ENCODE data around the gene TDRD7. TPM values are rescaled to one million over a fixed set of nuclear protein-coding genes. Genes with fewer than 3 reads are reported as not detected.

The TDRD7 gene
- total and polyA plus RNA-seq, 2 of the 13 experiments (the other 11 are each of a cell fraction or from before 2014, with no cell fraction given): 9.8 to 15.5 TPM

DNA sequence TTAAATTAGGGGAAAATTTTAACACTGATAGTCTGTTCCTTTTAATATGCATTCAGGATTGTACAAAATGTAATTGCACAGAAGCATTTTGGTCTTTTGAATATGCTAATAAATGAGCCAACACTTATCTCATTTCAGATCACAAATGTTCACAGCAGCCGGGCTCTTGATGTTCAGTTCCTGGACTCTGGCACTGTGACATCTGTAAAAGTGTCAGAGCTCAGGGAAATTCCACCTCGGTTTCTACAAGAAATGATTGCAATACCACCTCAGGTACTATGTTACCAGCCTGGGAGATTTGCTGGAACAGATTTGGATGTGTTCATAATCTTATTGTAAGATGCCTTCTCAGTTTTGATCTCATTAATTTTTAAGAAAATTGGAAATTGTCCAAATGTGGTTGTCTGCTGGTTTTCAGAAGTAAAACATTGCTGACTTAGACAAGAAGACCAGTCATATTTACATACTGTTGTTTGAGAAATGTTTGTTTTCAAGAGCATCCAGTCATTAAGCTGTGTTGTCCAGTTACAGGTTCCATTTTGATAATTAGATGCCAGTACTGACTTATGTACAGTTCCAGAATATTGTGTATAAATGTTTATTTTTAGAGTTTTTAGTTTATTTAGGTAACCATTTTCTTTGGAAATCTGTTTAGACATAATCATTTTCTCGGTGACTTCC, 66.5 kb downstream of the TDRD7 start (continued):
- TF ChIP-seq, protein P1, sequence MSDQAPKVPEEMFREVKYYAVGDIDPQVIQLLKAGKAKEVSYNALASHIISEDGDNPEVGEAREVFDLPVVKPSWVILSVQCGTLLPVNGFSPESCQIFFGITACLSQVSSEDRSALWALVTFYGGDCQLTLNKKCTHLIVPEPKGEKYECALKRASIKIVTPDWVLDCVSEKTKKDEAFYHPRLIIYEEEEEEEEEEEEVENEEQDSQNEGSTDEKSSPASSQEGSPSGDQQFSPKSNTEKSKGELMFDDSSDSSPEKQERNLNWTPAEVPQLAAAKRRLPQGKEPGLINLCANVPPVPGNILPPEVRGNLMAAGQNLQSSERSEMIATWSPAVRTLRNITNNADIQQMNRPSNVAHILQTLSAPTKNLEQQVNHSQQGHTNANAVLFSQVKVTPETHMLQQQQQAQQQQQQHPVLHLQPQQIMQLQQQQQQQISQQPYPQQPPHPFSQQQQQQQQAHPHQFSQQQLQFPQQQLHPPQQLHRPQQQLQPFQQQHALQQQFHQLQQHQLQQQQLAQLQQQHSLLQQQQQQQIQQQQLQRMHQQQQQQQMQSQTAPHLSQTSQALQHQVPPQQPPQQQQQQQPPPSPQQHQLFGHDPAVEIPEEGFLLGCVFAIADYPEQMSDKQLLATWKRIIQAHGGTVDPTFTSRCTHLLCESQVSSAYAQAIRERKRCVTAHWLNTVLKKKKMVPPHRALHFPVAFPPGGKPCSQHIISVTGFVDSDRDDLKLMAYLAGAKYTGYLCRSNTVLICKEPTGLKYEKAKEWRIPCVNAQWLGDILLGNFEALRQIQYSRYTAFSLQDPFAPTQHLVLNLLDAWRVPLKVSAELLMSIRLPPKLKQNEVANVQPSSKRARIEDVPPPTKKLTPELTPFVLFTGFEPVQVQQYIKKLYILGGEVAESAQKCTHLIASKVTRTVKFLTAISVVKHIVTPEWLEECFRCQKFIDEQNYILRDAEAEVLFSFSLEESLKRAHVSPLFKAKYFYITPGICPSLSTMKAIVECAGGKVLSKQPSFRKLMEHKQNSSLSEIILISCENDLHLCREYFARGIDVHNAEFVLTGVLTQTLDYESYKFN (CRISPR knock-in tag; conservative IDR thresholded peaks at IDR 0.05): 0 out of 2 replicates have a peak, but pooled peaks have one; percentile 26
- no peak for TF ChIP-seq CAMTA2 (CRISPR knock-in tag; IDR thresholded peaks at IDR 0.05; ENCODE audit: borderline replicate concordance)
- TF ChIP-seq TCF7 (IDR thresholded peaks at IDR 0.05; ENCODE audit: low read depth): peak; percentile 13; the same call in 1 of the 2 replicates
- TF ChIP-seq, protein P2, sequence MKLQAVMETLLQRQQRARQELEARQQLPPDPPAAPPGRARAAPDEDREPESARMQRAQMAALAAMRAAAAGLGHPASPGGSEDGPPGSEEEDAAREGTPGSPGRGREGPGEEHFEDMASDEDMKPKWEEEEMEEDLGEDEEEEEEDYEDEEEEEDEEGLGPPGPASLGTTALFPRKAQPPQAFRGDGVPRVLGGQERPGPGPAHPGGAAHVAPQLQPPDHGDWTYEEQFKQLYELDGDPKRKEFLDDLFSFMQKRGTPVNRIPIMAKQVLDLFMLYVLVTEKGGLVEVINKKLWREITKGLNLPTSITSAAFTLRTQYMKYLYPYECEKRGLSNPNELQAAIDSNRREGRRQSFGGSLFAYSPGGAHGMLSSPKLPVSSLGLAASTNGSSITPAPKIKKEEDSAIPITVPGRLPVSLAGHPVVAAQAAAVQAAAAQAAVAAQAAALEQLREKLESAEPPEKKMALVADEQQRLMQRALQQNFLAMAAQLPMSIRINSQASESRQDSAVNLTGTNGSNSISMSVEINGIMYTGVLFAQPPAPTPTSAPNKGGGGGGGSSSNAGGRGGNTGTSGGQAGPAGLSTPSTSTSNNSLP (IDR thresholded peaks at IDR 0.05; ENCODE audit: low read depth, low read length): peak; percentile 38; the same call in 1 of the 2 replicates
- no peak for TF ChIP-seq NFIB (CRISPR knock-in tag; IDR thresholded peaks at IDR 0.05; ENCODE audit: borderline replicate concordance)

DNA sequence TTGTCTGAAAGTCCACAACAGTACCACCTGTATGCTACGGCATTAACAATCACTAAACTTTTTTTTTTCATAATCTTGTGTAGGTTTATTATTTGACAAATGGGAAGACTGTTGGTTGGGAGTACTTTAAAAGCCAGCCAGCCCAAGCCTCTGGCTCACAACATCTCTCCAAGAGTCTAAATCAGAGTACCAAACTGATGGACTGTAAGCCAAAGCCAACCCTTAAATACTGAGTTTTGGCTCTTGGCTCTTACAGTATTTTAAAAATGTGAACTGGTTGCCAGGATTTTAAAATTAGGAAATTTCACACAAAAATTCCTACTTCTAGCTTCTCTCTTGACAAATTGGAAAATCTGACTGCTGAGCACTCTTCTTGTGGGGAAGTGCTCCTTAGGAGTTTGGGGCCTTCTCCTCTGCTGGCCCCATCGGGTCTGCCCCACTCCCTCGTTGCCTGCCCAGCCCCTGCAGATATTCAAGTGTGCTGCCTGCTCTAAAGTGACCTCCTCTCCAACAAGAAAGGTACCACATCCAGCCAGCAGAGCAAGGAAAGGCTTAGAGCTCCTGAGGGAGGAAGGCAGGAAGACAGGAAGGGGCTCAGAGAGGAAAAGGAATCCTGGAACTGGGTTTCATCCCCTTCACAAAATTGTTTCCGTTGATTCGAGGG, 67.7 kb downstream of the TDRD7 start:
- ATAC-seq (no peak), FAIRE-seq (no peak), DNase-seq (ENCODE audit: low spot score) (no peak)
- ChIA-PET CTCF (ENCODE audit: low intra/inter-chr PET ratio, low total read pairs) (no interaction called here), POLR2A (no interaction called here)
- H3K9me3 ChIP-seq (ENCODE audit: low read length): no peaks in the 10 kb centered on the region
- H3K27ac ChIP-seq (ENCODE audit: extremely low read length, insufficient read depth, low read length): no peak overlapping the region
- H3K4me1 ChIP-seq (ENCODE audit: insufficient read depth, low read length): peaks cover 8% of the 10 kb centered on the region
- intact Hi-C loops (cut with micrococcal nuclease; ENCODE audit: unreplicated experiment) (no loop called here), in situ Hi-C loops (cut with HindIII; ENCODE audit: extremely low pct_ligation_motif_present, low pct_unique_long_range_greater_than_20kb) (no loop called here)
- H3K79me2 ChIP-seq (ENCODE audit: insufficient read depth, low read length): no peaks in the 10 kb centered on the region
- WGBS (ENCODE audit: low lambda C conversion rate): 98% methylated on average over 5 of the region's 5 CpGs
- no peak overlapping the region for H3K4me2 ChIP-seq (ENCODE audit: low read depth, low read length)
- H3K9ac ChIP-seq (ENCODE audit: insufficient read depth, low read depth, low read length): no peak overlapping the region
- H2AFZ ChIP-seq (ENCODE audit: low read length): no peak overlapping the region
- no peaks in the 10 kb centered on the region for H4K20me1 ChIP-seq (ENCODE audit: insufficient read depth, low read length)
- peaks cover 6 to 22% of the 10 kb centered on the region in 2 experiments for H3K36me3 ChIP-seq (replicated peaks in 1 of 2; ENCODE audit: control insufficient read depth in 1 of 2, insufficient read depth in 2 of 2, low read length in 2 of 2)
- BruUV-seq (replicated peaks): no TSS peak
- H3K4me3 ChIP-seq (replicated peaks in 1 of 3; ENCODE audit: insufficient read depth in 1 of 3, low read depth in 2 of 3, low read length in 3 of 3): no peak overlapping the region
- H3K27me3 ChIP-seq (ENCODE audit: control insufficient read depth in 1 of 2, insufficient read depth in 2 of 2, low read length in 2 of 2): no peaks in the 10 kb centered on the region
- no peak for TF ChIP-seq ZNF652 (CRISPR knock-in tag; IDR thresholded peaks at IDR 0.05; ENCODE audit: borderline replicate concordance, low read depth)
- TF ChIP-seq FOXO1 (CRISPR knock-in tag; IDR thresholded peaks at IDR 0.05): no peak
- TF ChIP-seq PRDM10 (CRISPR knock-in tag; IDR thresholded peaks at IDR 0.05; ENCODE audit: low read depth): no peak
- no peak for TF ChIP-seq ZBTB26 (CRISPR knock-in tag; IDR thresholded peaks at IDR 0.05; ENCODE audit: borderline replicate concordance)
- no peak for TF ChIP-seq TP53 (CRISPR knock-in tag; conservative IDR thresholded peaks at IDR 0.05)

Data from HepG2 (cell line).